Colonic mucosa (tissue), 4 donors: ENCODE measurements around the gene CMC2. TPM values are rescaled to one million over a fixed set of nuclear protein-coding genes. Genes with fewer than 3 reads are reported as not detected.

ENCODE experiments used
- DNase-seq: peaks from one replicate; pipeline ENCODE4 v3.0.0-alpha.2; 2020
- H3K27ac ChIP-seq: fragments of 200-600 bp; one replicate; pipeline ENCODE4 v1.8.0; 2021
- H3K27me3 ChIP-seq: fragments of 200-600 bp; one replicate; pipeline ENCODE4 v1.8.0; 2021
- H3K36me3 ChIP-seq: fragments of 200-600 bp; one replicate; pipeline ENCODE4 v1.8.0; 2021
- H3K4me1 ChIP-seq: fragments of 200-600 bp; one replicate; pipeline ENCODE4 v1.8.0; 2021; ENCODE audit warnings: mild to moderate bottlenecking
- H3K4me3 ChIP-seq: fragments of 200-600 bp; one replicate; pipeline ENCODE4 v1.8.0; 2021
- H3K9ac ChIP-seq, 2 donors: one replicate each; pipeline ENCODE4 v1.7.0; 2013; ENCODE audit warnings: control low read depth in 2 of 2, low read depth in 2 of 2, low read length in 2 of 2
- H3K9me3 ChIP-seq: fragments of 200-600 bp; one replicate; pipeline ENCODE4 v1.8.0; 2021
- CTCF ChIP-seq: fragments of 200-600 bp; IDR thresholded peaks from one replicate; pipeline ENCODE4 v1.8.0; 2022; ENCODE audit warnings: antibody characterized with exemption, mild to moderate bottlenecking
- intact Hi-C: fragments of 100-400 bp; cut with DNase I; formaldehyde crosslinking; loops from one replicate; pipeline ENCODE4 v1.14.1; 2022
- total RNA-seq, 2 donors: library from RNA; stranded (reverse); fragmentation: NEBNext Ultra II Directional in 1 of 2; extraction: Animal tissue kit (Norgen Biotek cat#: 25700) in 1 of 2; gene quantifications; one replicate each; pipeline ENCODE4 v1.2.1, GENCODE V29; 2021
- donor health status: healthy.
- donor health status: DM: no; HTN: no; CAD: no.
- donor health status: DM: no; HTN: no; CAD: no.

The CMC2 gene
- total RNA-seq, 2 donors from 2014 or later: 59.4 to 81.6 TPM

GRCh38 chr16:80931801-80932707 lies 74.6 kb downstream of the CMC2 start:
- DNase-seq: peak; percentile 53
- Histone ChIP-seq H3K27me3 (no peaks in the 10 kb centered on the region), H3K36me3 (no peaks in the 10 kb centered on the region), H3K4me1 (no peaks in the 10 kb centered on the region), H3K9me3 (no peaks in the 10 kb centered on the region), H3K27ac (peak overlapping the region; percentile 36), H3K9ac (peak overlapping the region; percentile 19 to 58), H3K4me3 (peak overlapping the region; percentile 45)
- no peak for TF ChIP-seq CTCF
- intact Hi-C loops: no loop called here

GRCh38 chr16:80924372-80924978 lies 82.2 kb downstream of the CMC2 start:
- Histone ChIP-seq H3K9me3 (no peaks in the 10 kb centered on the region), H3K4me1 (no peaks in the 10 kb centered on the region), H3K27ac (no peak overlapping the region), H3K4me3 (no peak overlapping the region), H3K36me3 (no peaks in the 10 kb centered on the region), H3K27me3 (no peaks in the 10 kb centered on the region), H3K9ac (no peak overlapping the region)
- peak; percentile 30 for TF ChIP-seq CTCF
- intact Hi-C loops: no loop called here
- peak; percentile 67 for DNase-seq

- intact Hi-C loops: no loop called here
- H3K4me3 ChIP-seq: no peak overlapping the region
- no peak for DNase-seq
- no peaks in the 10 kb centered on the region for H3K9me3 ChIP-seq
- no peaks in the 10 kb centered on the region for H3K27me3 ChIP-seq
- TF ChIP-seq CTCF: no peak
- H3K36me3 ChIP-seq: no peaks in the 10 kb centered on the region
- H3K27ac ChIP-seq: no peak overlapping the region
- H3K9ac ChIP-seq: no peak overlapping the region
- no peaks in the 10 kb centered on the region for H3K4me1 ChIP-seq
These were observed 83.3 kb downstream of the CMC2 start for GRCh38 chr16:80923356-80923755.

Other genes with a start within 250 kb of the CMC2 start
- 1 to 10 TPM; 4.8 TPM for gene CDYL2, start 202.3 kb downstream of the CMC2 start, total RNA-seq
- gene CENPN, start 329 bp upstream of the CMC2 start, total RNA-seq: 10 to 100 TPM in 1 of 2 donors, 1 to 10 TPM in 1; 9.3 to 28.7 TPM
- gene ATMIN, start 29.0 kb upstream of the CMC2 start, total RNA-seq: 10 to 100 TPM; 23.9 to 26.3 TPM
- under 1 TPM in 1 of 2 donors, not detected in 1; 0.40 TPM for gene C16orf46, start 70.4 kb upstream of the CMC2 start, total RNA-seq
- 10 to 100 TPM in 1 of 2 donors, 1 to 10 TPM in 1; 9.4 to 24.7 TPM for gene GCSH, start 89.5 kb upstream of the CMC2 start, total RNA-seq
- 1 to 10 TPM; 2.1 to 6.1 TPM for gene BCO1, start 231.8 kb upstream of the CMC2 start, total RNA-seq